Measurements from ENCODE around the gene PRKCSH.
"Not testable (repeated sequence)": the region's sequence is repeated elsewhere in the genome, so short reads cannot be mapped to it uniquely, and the experiment has no call there.

Gene PRKCSH

GRCh38 chr19:11464333-11465265 is 29.2 kb downstream of the PRKCSH start:
- in situ Hi-C loops (cut with HindIII; ENCODE audit: low pct_ligation_motif_present, low pct_unique_long_range_greater_than_20kb, low sequenced_read_pairs), result no loop called here
- no peak for DNase-seq

- DNase-seq, result no peak
- in situ Hi-C loops (cut with HindIII; ENCODE audit: low pct_ligation_motif_present, low pct_unique_long_range_greater_than_20kb, low sequenced_read_pairs), result no loop called here
These were observed 30.2 kb downstream of the PRKCSH start for GRCh38 chr19:11465600-11465999.

GRCh38 chr19:11468266-11468845 is 32.9 kb downstream of the PRKCSH start:
- in situ Hi-C loops (cut with HindIII; ENCODE audit: low pct_ligation_motif_present, low pct_unique_long_range_greater_than_20kb, low sequenced_read_pairs), result not testable (repeated sequence)

GRCh38 chr19:11473725-11474124 is 38.3 kb downstream of the PRKCSH start:
- in situ Hi-C loops (cut with HindIII; ENCODE audit: low pct_ligation_motif_present, low pct_unique_long_range_greater_than_20kb, low sequenced_read_pairs), result no loop called here
- no peak for DNase-seq

More at GRCh38 chr19:11468266-11468845, 32.9 kb downstream of the PRKCSH start:
- DNase-seq, result not testable (repeated sequence)

- in situ Hi-C loops (cut with HindIII; ENCODE audit: low pct_ligation_motif_present, low pct_unique_long_range_greater_than_20kb, low sequenced_read_pairs); DNase-seq: not testable (repeated sequence)
These were observed 39.9 kb downstream of the PRKCSH start for GRCh38 chr19:11475343-11475742.

GRCh38 chr19:11475861-11476260 is 40.4 kb downstream of the PRKCSH start:
- peak; percentile 20 for DNase-seq
- in situ Hi-C loops (cut with HindIII; ENCODE audit: low pct_ligation_motif_present, low pct_unique_long_range_greater_than_20kb, low sequenced_read_pairs), result no loop called here

- no peak for DNase-seq
- in situ Hi-C loops (cut with HindIII; ENCODE audit: low pct_ligation_motif_present, low pct_unique_long_range_greater_than_20kb, low sequenced_read_pairs), result no loop called here
These were observed 43.0 kb downstream of the PRKCSH start for GRCh38 chr19:11478167-11479089.

- in situ Hi-C loops (cut with HindIII; ENCODE audit: low pct_ligation_motif_present, low pct_unique_long_range_greater_than_20kb, low sequenced_read_pairs), result no loop called here
- DNase-seq, result no peak
These were observed 43.9 kb downstream of the PRKCSH start for GRCh38 chr19:11479090-11479897.

- in situ Hi-C loops (cut with HindIII; ENCODE audit: low pct_ligation_motif_present, low pct_unique_long_range_greater_than_20kb, low sequenced_read_pairs), result no loop called here
These were observed 44.7 kb downstream of the PRKCSH start for GRCh38 chr19:11479898-11480714.

GRCh38 chr19:11480715-11481533 is 45.5 kb downstream of the PRKCSH start, which contains the start of gene ELAVL3:
Gene ELAVL3 (minus strand): TSS chr19:11481046. CDS start chr19:11480608, 438 bp downstream.
- no peak for DNase-seq
- in situ Hi-C loops (cut with HindIII; ENCODE audit: low pct_ligation_motif_present, low pct_unique_long_range_greater_than_20kb, low sequenced_read_pairs), result no loop called here

More at GRCh38 chr19:11479898-11480714, 44.7 kb downstream of the PRKCSH start:
- DNase-seq, result no peak

GRCh38 chr19:11481534-11482383 is 46.3 kb downstream of the PRKCSH start:
- in situ Hi-C loops (cut with HindIII; ENCODE audit: low pct_ligation_motif_present, low pct_unique_long_range_greater_than_20kb, low sequenced_read_pairs), result no loop called here
- DNase-seq, result peak; percentile 86

- in situ Hi-C loops (cut with HindIII; ENCODE audit: low pct_ligation_motif_present, low pct_unique_long_range_greater_than_20kb, low sequenced_read_pairs), result no loop called here
These were observed 47.1 kb downstream of the PRKCSH start for GRCh38 chr19:11482384-11483050.

GRCh38 chr19:11483366-11484111 is 48.1 kb downstream of the PRKCSH start:
- in situ Hi-C loops (cut with HindIII; ENCODE audit: low pct_ligation_motif_present, low pct_unique_long_range_greater_than_20kb, low sequenced_read_pairs), result no loop called here
- no peak for DNase-seq

More at GRCh38 chr19:11482384-11483050, 47.1 kb downstream of the PRKCSH start:
- DNase-seq, result peak; percentile 75

GRCh38 chr19:11485245-11485837 is 49.9 kb downstream of the PRKCSH start:
- in situ Hi-C loops (cut with HindIII; ENCODE audit: low pct_ligation_motif_present, low pct_unique_long_range_greater_than_20kb, low sequenced_read_pairs), result no loop called here
- no peak for DNase-seq
